Fibroblast of skin of right biceps (primary cell): ENCODE data around the gene SWT1.

ENCODE experiments used
- DNase-seq: peaks from one replicate; pipeline ENCODE4 v3.0.0-alpha.2; 2013

SWT1 gene

DNA sequence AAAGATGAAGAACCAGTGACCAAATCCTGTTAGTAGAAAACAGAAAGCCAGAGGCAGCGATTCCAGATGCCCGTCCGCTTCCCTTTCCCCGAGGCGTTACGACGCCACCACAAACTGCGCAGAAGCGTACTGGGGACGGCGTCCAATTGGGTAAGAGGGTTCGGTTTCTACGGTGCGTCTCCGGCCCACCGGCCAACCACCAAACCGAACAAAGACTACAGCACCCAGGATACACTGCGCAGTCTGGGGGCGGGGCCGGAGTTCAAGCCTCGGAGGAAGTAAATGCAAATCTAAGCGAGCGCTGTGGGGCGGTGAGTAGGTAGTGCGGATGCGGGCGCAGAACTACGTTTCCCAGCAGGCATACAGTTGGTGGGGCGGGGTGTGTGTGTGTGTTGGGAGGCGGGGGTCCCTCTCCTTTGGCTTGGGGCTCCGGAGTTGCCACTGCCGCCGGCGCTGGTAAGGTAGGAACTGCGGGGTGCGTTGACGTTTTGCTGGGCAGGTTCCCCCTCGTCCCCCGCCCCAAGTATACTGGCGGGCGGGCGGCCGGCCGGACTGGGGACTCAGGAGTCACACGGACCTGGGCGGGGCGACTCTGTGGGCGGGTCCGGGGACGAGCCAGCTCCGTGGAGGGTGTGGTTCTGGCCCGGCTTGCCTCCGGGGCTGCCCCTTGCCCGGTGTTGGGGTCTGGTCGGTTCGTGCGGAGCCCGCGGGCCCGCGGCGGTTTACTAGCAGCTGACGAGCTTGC lies at the start of gene SWT1, which contains the start of gene TRMT1L:
TSS of gene SWT1 (plus strand) at position 314 of the 745 bp plus-strand sequence. CDS start 3,675 bp downstream, outside the sequence.
TSS of gene TRMT1L (minus strand) at position 100 of the 745 bp plus-strand sequence. CDS start 241 bp downstream, outside the sequence.
- DNase-seq: peak; percentile 99

DNA sequence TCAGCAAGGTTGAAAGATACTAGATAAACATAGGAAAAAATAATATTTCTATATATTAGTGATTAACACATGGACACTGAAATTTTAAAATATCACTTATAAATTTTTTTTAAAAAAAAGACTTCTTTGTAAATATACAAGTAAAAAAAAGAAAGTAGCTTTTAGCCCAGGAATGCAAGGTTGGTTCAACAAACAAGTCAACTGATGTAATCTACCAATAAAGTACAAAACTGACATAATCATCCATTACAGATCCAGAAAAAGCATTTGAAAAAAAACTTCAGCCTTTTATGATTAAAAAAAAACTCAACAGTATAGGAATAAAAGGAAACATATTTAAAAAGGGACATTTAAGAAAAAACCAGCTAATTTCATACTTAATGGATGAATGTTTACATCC lies 48.6 kb upstream of the SWT1 start:
- DNase-seq: peak; percentile 12

DNA sequence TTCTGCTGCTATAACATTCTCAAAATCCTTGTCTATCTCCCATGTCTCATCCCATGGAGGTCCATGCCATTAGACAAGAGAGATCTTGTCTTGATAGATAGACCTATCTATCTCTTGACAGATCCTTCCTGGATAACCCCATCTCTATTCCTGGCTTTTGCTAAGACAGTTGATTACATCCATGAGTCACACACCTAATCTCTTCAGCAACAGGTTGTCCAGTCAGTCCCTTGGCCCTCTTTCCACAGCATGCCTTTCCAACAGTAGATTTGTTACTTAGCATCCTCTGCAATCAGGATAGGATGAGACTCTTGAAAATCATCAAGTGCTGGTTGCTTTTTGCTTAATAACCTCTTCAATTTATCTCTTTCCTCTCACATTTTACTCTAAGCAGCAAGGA lies 46.8 kb upstream of the SWT1 start:
- DNase-seq: no peak

- no peak for DNase-seq
Measured at GRCh38 chr1:185111873-185112272, 45.1 kb upstream of the SWT1 start.

DNA sequence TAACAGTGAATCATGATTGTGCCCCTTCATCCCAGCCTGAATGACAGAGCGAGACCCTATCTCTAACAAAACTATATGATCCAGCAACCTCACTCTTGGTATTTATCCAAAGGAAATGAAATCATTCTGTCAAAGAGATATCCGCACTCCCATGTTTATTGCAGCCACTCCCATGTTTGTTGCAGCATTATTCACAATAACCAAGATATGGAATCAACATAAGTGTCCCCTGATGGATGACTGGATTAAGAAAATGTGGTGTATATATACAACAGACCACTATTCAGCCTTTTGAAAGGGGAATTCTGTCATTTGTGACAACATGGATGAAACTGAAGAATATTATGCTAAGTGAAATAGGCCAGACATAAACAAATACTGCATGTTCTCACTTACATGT lies 44.6 kb upstream of the SWT1 start:
- DNase-seq: no peak

- DNase-seq: no peak
Measured at GRCh38 chr1:185129708-185130107, 27.3 kb upstream of the SWT1 start.

GRCh38 chr1:185132534-185132933 lies 24.4 kb upstream of the SWT1 start:
- DNase-seq: no peak

DNA sequence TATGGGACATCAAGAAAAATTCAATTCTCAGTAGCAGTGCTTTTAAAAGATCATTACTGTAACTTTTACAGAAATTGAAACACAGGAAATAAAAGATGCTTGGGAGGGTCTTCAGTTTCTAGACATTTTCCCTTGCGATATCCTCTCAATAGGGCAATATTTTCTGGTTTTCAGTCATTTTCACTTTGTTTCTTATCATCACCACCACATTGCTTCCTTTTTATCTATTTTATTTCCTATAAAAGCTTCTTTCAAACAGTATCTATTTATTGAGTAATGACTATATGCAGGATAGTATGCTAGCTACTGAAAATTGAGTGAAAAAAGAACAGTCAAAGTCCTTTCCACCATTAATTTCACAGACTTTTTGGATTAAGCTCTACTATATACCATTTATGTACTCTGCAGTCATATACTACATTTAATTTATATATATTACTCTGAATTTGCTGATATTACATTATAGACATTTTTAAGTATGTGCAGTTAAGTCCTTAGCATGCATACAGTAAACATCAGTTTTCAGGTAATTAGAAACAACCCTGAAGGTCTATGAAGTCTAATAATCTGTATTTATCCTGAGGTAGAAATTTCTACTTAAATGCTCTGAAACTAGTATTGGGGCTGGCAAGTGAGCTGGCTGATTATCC lies 18.9 kb upstream of the SWT1 start:
- DNase-seq: no peak

DNA sequence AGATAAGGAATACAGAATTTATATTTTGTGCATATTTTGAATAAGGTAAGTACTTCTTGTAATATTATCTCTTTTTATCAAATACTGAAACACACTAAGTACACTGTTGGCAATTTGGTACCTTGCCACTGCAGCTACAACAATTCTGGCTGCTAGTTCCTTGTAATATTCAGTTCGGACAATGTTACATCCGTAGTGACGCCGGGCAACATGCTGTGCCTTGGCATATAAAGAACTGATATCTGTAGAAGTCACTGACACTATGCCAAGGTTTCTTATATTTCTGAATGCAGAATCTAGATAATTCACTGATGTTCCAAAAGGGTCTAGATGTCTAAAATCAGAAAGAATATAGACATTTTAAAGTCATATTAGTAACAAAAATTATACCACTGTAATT lies 17.7 kb upstream of the SWT1 start:
- DNase-seq: no peak

GRCh38 chr1:185144233-185144632 lies 12.7 kb upstream of the SWT1 start:
- peak; percentile 72 for DNase-seq

- no peak for DNase-seq
Measured at GRCh38 chr1:185151215-185151614, 5.8 kb upstream of the SWT1 start.

GRCh38 chr1:185152187-185152767 lies 4.7 kb upstream of the SWT1 start:
- peak; percentile 48 for DNase-seq

DNA sequence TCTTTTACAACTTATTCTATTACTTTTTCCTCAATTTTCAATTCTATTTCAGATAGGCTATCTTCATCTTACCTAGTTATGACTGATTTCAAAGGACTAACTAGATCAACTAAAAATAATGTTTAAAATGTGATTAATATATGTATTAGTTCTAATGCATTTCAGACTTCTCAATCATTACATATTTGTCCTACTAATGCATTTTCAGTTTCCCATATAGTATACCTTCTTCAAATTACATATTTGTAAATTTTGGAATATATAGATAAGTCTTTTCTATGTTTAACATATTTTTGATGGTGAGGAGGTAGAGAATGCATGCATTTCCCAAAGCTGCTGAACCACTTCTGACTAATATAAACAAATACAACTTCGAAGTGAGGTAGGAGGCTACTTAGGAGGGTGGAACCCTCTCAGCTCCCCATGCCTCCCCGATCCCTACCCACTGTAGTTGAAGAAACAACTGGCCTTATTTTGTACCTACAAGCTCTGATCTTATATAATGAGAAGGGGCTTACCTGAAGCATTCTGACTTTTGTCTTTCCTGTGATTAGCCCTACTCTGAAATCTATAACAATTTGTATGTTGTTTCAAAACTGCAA lies 2.0 kb upstream of the SWT1 start:
- no peak for DNase-seq

DNA sequence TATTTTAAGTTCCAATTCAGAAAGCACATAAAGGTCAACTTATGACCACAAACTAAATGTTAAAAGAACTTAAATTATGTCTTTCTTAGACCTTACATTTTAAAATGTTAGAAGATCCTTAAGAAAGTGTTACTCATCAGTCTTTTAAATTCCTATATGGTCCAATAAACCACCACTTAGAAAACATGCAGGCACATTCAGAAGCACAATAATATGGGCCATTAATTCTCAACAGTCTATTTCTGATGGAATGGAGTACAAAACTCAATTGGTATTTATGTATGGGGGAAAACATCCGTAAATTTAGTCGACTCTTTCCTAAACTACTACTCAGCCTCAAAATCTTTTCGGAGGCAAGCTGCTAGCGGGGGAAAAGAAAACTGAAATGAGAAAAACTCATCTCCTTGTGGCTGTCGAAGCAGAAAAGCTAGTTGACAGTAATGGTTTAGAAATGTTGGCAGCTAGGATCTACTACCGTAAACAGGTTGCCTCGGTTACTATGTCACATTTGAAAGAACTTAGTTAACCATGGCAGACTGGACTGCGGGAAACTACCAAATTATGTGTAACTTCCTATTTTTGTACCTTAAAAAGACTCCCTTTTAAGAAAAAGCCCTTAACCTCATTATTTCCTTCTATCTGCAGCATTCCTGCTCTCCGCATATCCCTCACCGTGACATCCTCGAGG lies 1.2 kb upstream of the SWT1 start:
- DNase-seq: peak; percentile 39

DNA sequence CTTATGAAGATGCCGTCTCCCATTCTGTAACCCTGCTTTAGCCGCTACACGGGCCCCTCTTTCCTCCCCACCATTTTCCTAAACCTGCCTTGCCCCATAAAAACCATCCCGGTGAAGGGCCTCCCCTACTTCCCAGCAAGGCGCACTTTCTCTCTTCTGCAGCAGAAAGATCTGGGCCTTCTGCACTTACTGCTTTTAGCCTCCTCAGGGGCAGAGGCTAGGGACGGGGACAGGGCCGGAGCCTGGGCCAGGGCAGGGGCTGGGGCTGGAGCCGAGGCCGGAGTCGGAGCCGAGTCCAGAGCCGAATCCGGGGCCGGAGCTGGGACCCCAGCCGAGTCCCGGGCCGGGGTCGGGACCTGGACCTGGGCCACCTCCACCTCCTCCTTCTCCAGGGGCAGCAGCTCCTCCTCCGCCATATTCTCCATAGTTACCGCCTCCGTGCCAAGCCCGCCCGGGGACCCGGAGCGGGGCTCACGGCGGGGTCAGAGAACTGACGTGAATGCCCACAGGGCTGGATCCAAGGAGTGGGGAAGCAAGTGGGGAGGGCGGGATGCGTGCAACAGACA lies 596 bp upstream of the SWT1 start:
- DNase-seq: peak; percentile 21

GRCh38 chr1:185157599-185158412 lies 839 bp downstream of the SWT1 start:
- peak; percentile 12 for DNase-seq

- no peak for DNase-seq
Measured at GRCh38 chr1:185158800-185159199, 1.8 kb downstream of the SWT1 start.

GRCh38 chr1:185159966-185160365 lies 3.0 kb downstream of the SWT1 start:
- DNase-seq: no peak

DNA sequence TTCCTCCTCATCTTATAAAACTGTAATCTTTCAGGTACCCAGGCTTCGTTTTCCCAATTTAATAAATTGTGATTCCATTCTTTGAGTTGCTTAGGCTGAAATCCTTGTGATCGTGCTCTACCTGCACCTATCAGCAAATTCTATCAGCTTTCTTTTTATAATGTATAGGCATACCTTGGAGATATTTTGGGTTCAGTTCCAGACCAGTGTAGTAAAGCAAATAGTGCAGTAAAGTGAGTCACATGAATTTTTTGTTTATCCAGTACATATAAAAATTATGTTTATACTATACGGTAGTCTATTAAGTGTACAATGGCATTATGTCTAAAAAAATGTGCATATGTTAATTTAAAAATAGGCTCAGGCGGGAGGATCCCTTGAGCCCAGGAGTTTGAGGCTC lies 5.5 kb downstream of the SWT1 start:
- no peak for DNase-seq

GRCh38 chr1:185166106-185166505 lies 9.1 kb downstream of the SWT1 start:
- DNase-seq: no peak

DNA sequence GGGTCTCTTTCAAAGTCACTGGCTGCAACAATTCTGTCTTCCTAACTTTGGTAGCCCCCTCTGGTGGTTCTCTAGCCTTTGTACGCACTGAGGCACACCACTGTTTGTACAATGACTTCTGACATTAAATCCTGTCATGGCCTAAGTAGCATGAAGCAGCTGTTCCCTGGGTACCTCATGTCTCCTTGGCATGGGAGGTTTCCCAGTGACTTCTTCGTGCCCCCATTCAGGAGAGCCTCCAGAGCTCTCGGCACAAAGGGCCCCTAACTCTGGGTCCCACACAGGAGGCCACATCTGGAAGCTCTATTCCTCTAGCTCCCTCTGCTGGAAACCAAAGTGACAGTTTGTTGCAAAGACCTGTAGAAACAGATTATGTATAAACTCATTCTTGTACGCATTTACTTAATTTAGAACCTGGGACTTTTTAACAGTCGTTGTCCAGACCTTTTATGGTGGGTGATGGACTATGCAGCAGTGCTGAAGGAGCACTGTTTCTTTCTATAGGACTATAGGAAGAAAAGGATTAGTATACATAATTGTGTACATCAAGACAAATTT lies 13.4 kb downstream of the SWT1 start:
- DNase-seq: peak; percentile 64
